Hindlimb muscle (tissue), 1 donor: ENCODE data around the gene GPC5. TPM values are rescaled to one million over a fixed set of nuclear protein-coding genes. Genes with fewer than 3 reads are reported as not detected.

Experiments
- DNase-seq: peaks from one replicate; pipeline ENCODE4 v3.0.0-alpha.2; 2013
- polyA plus RNA-seq: library from polyadenylated mRNA; unstranded; fragments of 120-200 nt; gene quantifications from one replicate; pipeline ENCODE4 v1.2.1, GENCODE V29; 2013; ENCODE audit not compliant: insufficient read length

The GPC5 gene
- polyA plus RNA-seq, 1 donor: 0.48 TPM

GRCh38 chr13:92028695-92029094 lies 630.3 kb downstream of the GPC5 start:
- DNase-seq: no peak

GRCh38 chr13:92029641-92030040 lies 631.2 kb downstream of the GPC5 start:
- no peak for DNase-seq

- DNase-seq: no peak
These were observed 640.5 kb downstream of the GPC5 start for GRCh38 chr13:92038905-92039304.

GRCh38 chr13:92042522-92042921 lies 644.1 kb downstream of the GPC5 start:
- no peak for DNase-seq

- DNase-seq: no peak
These were observed 645.9 kb downstream of the GPC5 start for GRCh38 chr13:92044351-92044750.

GRCh38 chr13:92054389-92054788 lies 656.0 kb downstream of the GPC5 start:
- DNase-seq: no peak

GRCh38 chr13:92074658-92075057 lies 676.2 kb downstream of the GPC5 start:
- DNase-seq: no peak

- no peak for DNase-seq
These were observed 699.0 kb downstream of the GPC5 start for GRCh38 chr13:92097337-92097903.

- DNase-seq: no peak
These were observed 703.4 kb downstream of the GPC5 start for GRCh38 chr13:92101801-92102200.

- DNase-seq: no peak
These were observed 705.3 kb downstream of the GPC5 start for GRCh38 chr13:92103689-92104153.

GRCh38 chr13:92122186-92122853 lies 723.9 kb downstream of the GPC5 start:
- DNase-seq: no peak

GRCh38 chr13:92126399-92126798 lies 728.0 kb downstream of the GPC5 start:
- no peak for DNase-seq

GRCh38 chr13:92135509-92135908 lies 737.1 kb downstream of the GPC5 start:
- no peak for DNase-seq

- peak; percentile 2 for DNase-seq
These were observed 738.2 kb downstream of the GPC5 start for GRCh38 chr13:92136449-92137155.

- no peak for DNase-seq
These were observed 739.1 kb downstream of the GPC5 start for GRCh38 chr13:92137520-92137919.

- peak; percentile 7 for DNase-seq
These were observed 745.3 kb downstream of the GPC5 start for GRCh38 chr13:92143766-92144165.

GRCh38 chr13:92150606-92151005 lies 752.2 kb downstream of the GPC5 start:
- no peak for DNase-seq

GRCh38 chr13:92158346-92158745 lies 759.9 kb downstream of the GPC5 start:
- DNase-seq: no peak

GRCh38 chr13:92164822-92165221 lies 766.4 kb downstream of the GPC5 start:
- no peak for DNase-seq

GRCh38 chr13:92172191-92172590 lies 773.8 kb downstream of the GPC5 start:
- DNase-seq: no peak

GRCh38 chr13:92173254-92173653 lies 774.8 kb downstream of the GPC5 start:
- DNase-seq: no peak

GRCh38 chr13:92175330-92175729 lies 776.9 kb downstream of the GPC5 start:
- peak; percentile 25 for DNase-seq

- peak; percentile 49 for DNase-seq
These were observed 779.5 kb downstream of the GPC5 start for GRCh38 chr13:92177966-92178365.

GRCh38 chr13:92179223-92179622 lies 780.8 kb downstream of the GPC5 start:
- DNase-seq: no peak
